OCI-LY7 (cell line): Measurements from ENCODE around the gene CGNL1. TPM values are rescaled to one million over a fixed set of nuclear protein-coding genes. Genes with fewer than 3 reads are reported as not detected.

Experiments used
- BruUV-seq: library from RNA; stranded (reverse); fragments of 400-500 nt; replicated peaks from 2 replicates; lab custom pipeline; 2021; lab: Mats Ljungman, UMichigan
- CTCF ChIA-PET: fragments of 300-600 bp; sonication (Branson Sonifier 250); formaldehyde crosslinking; loops from one replicate; lab custom pipeline; 2022; ENCODE audit warnings: antibody characterized with exemption; ENCODE audit not compliant: unreplicated experiment; lab: Charles Lee
- POLR2A ChIA-PET: fragments of 300-600 bp; sonication (Branson Sonifier 250); formaldehyde crosslinking; loops from one replicate; lab custom pipeline; 2022; ENCODE audit warnings: antibody characterized with exemption; lab: Charles Lee
- DNase-seq: peaks from one replicate; pipeline ENCODE4 v3.0.0-alpha.2; 2015; ENCODE audit warnings: low spot score
- H2AFZ ChIP-seq: fragments of 200-600 bp; sonication (generic), shearing (Covaris generic); 2 replicates; pipeline ENCODE4 v1.6.1; 2014; ENCODE audit warnings: mild to moderate bottlenecking, antibody characterized with exemption, low read length, moderate library complexity
- H3K27ac ChIP-seq: fragments of 200-600 bp; sonication (generic); 2 replicates; pipeline ENCODE4 v1.5.1; 2014; ENCODE audit warnings: mixed run types, low read depth, mild to moderate bottlenecking, moderate library complexity, low read length, inconsistent platforms; ENCODE audit not compliant: poor library complexity, severe bottlenecking
- H3K36me3 ChIP-seq: fragments of 200-600 bp; sonication (generic); 2 replicates; pipeline ENCODE4 v1.6.1; 2014; ENCODE audit warnings: mild to moderate bottlenecking, antibody characterized with exemption, low read length, moderate library complexity, mixed read lengths; ENCODE audit not compliant: insufficient read depth
- H3K4me1 ChIP-seq: fragments of 200-600 bp; sonication (generic); 2 replicates; pipeline ENCODE4 v1.5.1; 2014; ENCODE audit warnings: mild to moderate bottlenecking, low read length; ENCODE audit not compliant: insufficient read depth, poor library complexity, severe bottlenecking
- H3K4me2 ChIP-seq: fragments of 200-600 bp; sonication (generic); 2 replicates; pipeline ENCODE4 v1.6.1; 2014; ENCODE audit warnings: mild to moderate bottlenecking, low read length
- H3K4me3 ChIP-seq: fragments of 200-600 bp; sonication (generic); 2 replicates; pipeline ENCODE4 v1.5.1; 2014; ENCODE audit warnings: mild to moderate bottlenecking, low read depth, low read length; ENCODE audit not compliant: poor library complexity, severe bottlenecking
- H3K79me2 ChIP-seq: fragments of 200-600 bp; sonication (generic); 2 replicates; pipeline ENCODE4 v1.6.1; 2016; ENCODE audit warnings: low read depth, mild to moderate bottlenecking, low read length, moderate library complexity, mixed read lengths; ENCODE audit not compliant: insufficient read depth
- H3K9me2 ChIP-seq: fragments of 200-600 bp; sonication (generic); 2 replicates; pipeline ENCODE4 v1.6.1; 2016; ENCODE audit warnings: mild to moderate bottlenecking, low read length, mixed read lengths; ENCODE audit not compliant: insufficient read depth
- H3K9me3 ChIP-seq: fragments of 200-600 bp; sonication (generic); 2 replicates; pipeline ENCODE4 v1.6.1; 2014; ENCODE audit warnings: mild to moderate bottlenecking, mixed run types, low read length, mixed read lengths
- H4K20me1 ChIP-seq: fragments of 200-600 bp; sonication (generic); 2 replicates; pipeline ENCODE4 v1.6.1; 2014; ENCODE audit warnings: mild to moderate bottlenecking, antibody characterized with exemption, low read length, moderate library complexity, mixed read lengths; ENCODE audit not compliant: insufficient read depth
- EZH2phosphoT487 ChIP-seq: fragments of 200-600 bp; sonication (generic); IDR thresholded peaks from 2 replicates; pipeline ENCODE4 v1.6.1; 2018; ENCODE audit warnings: low read depth, borderline replicate concordance, mild to moderate bottlenecking, mixed run types, antibody characterized with exemption, low read length, moderate library complexity, mixed read lengths
- intact Hi-C: fragments of 100-400 bp; cut with micrococcal nuclease; formaldehyde crosslinking; loops from one replicate; pipeline ENCODE4 v1.10.0; 2022; ENCODE audit not compliant: unreplicated experiment
- total RNA-seq, 2 experiments: library from RNA; depleted of rRNA in 1 of 2; stranded (reverse); fragments of >200 nt in 1 of 2; shearing (Covaris generic) in 1 of 2; gene quantifications; 2 replicates each; pipeline ENCODE4 v1.2.3, GENCODE V29; 2014 to 2022
- TF ChIP-seq, protein P1 (sequence below): fragments of 200-600 bp; sonication (generic); conservative IDR thresholded peaks from 2 replicates; pipeline ENCODE4 v1.5.1; 2014; ENCODE audit warnings: mild to moderate bottlenecking, antibody characterized with exemption, low read length, moderate library complexity, mixed read lengths

CGNL1 gene
- total RNA-seq, 2 experiments from 2014 or later = 0.04 TPM; not detected in 1

DNA sequence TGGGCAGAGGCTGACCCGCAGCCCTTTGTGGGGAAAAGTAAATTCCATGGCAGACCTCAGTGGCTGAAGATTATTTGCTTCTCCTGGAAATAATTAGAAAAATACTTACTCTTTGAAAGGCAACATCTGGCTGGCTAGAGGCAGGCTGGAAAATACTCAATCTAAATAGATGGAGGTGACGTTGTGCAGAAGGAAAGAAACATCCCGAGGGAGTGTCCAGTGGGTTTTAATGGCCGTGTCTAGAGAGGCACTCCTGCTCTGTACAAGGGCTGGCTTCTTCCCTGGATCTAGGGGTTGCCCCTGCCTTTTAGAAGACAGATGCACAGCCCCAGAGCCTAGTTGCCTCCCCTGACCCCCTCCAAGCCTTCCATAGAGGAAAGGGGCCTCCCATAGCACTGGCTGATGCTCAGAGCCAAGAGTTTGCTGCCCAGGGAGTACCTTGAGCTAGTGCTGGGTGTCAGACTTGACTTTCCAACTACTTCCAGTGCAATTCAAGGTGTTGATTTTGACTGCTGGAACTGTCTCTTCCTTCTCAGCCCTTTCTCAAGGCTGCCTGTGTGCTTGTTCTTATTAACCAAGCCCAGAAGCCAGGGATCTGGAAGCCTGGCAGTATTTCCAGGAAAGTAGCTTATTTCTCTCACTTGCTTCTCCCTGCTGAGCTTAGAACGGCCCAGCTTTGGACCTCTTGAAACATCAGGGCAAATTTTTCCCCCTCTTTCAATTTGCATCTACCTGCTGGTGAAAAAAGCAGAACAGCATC is 27.4 kb downstream of the CGNL1 start:
- H3K9me3 ChIP-seq = no peaks in the 10 kb centered on the region
- H3K27ac ChIP-seq = no peak overlapping the region
- no peaks in the 10 kb centered on the region for H4K20me1 ChIP-seq
- no peaks in the 10 kb centered on the region for H3K9me2 ChIP-seq
- H3K36me3 ChIP-seq = no peaks in the 10 kb centered on the region
- POLR2A ChIA-PET = interaction anchor here (0.9 kb wide), 1 partner anchor 289 kb away, joined by 6 read pairs; no protein-coding TSS in a partner anchor
- no peak for TF ChIP-seq EZH2phosphoT487
- TF ChIP-seq, protein P1, sequence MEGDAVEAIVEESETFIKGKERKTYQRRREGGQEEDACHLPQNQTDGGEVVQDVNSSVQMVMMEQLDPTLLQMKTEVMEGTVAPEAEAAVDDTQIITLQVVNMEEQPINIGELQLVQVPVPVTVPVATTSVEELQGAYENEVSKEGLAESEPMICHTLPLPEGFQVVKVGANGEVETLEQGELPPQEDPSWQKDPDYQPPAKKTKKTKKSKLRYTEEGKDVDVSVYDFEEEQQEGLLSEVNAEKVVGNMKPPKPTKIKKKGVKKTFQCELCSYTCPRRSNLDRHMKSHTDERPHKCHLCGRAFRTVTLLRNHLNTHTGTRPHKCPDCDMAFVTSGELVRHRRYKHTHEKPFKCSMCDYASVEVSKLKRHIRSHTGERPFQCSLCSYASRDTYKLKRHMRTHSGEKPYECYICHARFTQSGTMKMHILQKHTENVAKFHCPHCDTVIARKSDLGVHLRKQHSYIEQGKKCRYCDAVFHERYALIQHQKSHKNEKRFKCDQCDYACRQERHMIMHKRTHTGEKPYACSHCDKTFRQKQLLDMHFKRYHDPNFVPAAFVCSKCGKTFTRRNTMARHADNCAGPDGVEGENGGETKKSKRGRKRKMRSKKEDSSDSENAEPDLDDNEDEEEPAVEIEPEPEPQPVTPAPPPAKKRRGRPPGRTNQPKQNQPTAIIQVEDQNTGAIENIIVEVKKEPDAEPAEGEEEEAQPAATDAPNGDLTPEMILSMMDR = no peak
- CTCF ChIA-PET = no interaction called here
- no peak overlapping the region for H3K4me3 ChIP-seq
- no TSS peak for BruUV-seq
- H3K4me2 ChIP-seq = no peak overlapping the region
- DNase-seq = no peak
- no peak overlapping the region for H2AFZ ChIP-seq
- H3K79me2 ChIP-seq = no peaks in the 10 kb centered on the region
- intact Hi-C loops = no loop called here
- H3K4me1 ChIP-seq = no peaks in the 10 kb centered on the region

- ChIA-PET CTCF (no interaction called here), POLR2A (no interaction called here)
- Histone ChIP-seq H3K4me3 (no peak overlapping the region), H3K4me1 (no peaks in the 10 kb centered on the region), H2AFZ (no peak overlapping the region), H3K36me3 (no peaks in the 10 kb centered on the region), H3K79me2 (no peaks in the 10 kb centered on the region), H3K27ac (no peak overlapping the region), H4K20me1 (no peaks in the 10 kb centered on the region), H3K9me3 (no peaks in the 10 kb centered on the region), H3K9me2 (no peaks in the 10 kb centered on the region), H3K4me2 (no peak overlapping the region)
- DNase-seq = no peak
- TF ChIP-seq, protein P1 = no peak
- no peak for TF ChIP-seq EZH2phosphoT487
- intact Hi-C loops = no loop called here
- no TSS peak for BruUV-seq
Observed at GRCh38 chr15:57405133-57405532, 28.8 kb downstream of the CGNL1 start.
